GM18499 (cell line): ENCODE measurements around the gene GNG2.

ENCODE experiments used
- ATAC-seq: cut with Tn5 transposase; IDR thresholded peaks from one replicate; pipeline ENCODE4 v1.9.1; 2021; ENCODE audit warnings: moderate number of reproducible peaks; ENCODE audit not compliant: insufficient read depth, unreplicated experiment

GNG2 gene

GRCh38 chr14:51884086-51884927, 23.9 kb downstream of the GNG2 start:
- ATAC-seq = no peak

GRCh38 chr14:51889851-51890250, 29.4 kb downstream of the GNG2 start:
- ATAC-seq = no peak

GRCh38 chr14:51894250-51894649, 33.8 kb downstream of the GNG2 start:
- ATAC-seq = no peak

GRCh38 chr14:51895375-51895774, 35.0 kb downstream of the GNG2 start:
- ATAC-seq = no peak

GRCh38 chr14:51897791-51898355, 37.5 kb downstream of the GNG2 start:
- ATAC-seq = no peak

GRCh38 chr14:51901475-51902024, 41.1 kb downstream of the GNG2 start:
- no peak for ATAC-seq

GRCh38 chr14:51905656-51906121, 45.3 kb downstream of the GNG2 start:
- ATAC-seq = peak; percentile 83

GRCh38 chr14:51908086-51908485, 47.7 kb downstream of the GNG2 start:
- ATAC-seq = no peak

GRCh38 chr14:51912112-51912786, 51.8 kb downstream of the GNG2 start:
- ATAC-seq = no peak

- ATAC-seq = no peak
Measured at GRCh38 chr14:51914310-51914709, 53.9 kb downstream of the GNG2 start.

- no peak for ATAC-seq
Measured at GRCh38 chr14:51917193-51917592, 56.8 kb downstream of the GNG2 start.

- ATAC-seq = no peak
Measured at GRCh38 chr14:51921026-51921425, 60.6 kb downstream of the GNG2 start.

- ATAC-seq = no peak
Measured at GRCh38 chr14:51922624-51923023, 62.2 kb downstream of the GNG2 start.

GRCh38 chr14:51924600-51924999, 64.2 kb downstream of the GNG2 start:
- ATAC-seq = no peak

- no peak for ATAC-seq
Measured at GRCh38 chr14:51925980-51926379, 65.6 kb downstream of the GNG2 start.

- no peak for ATAC-seq
Measured at GRCh38 chr14:51926449-51926848, 66.0 kb downstream of the GNG2 start.

- ATAC-seq = no peak
Measured at GRCh38 chr14:51928568-51928967, 68.2 kb downstream of the GNG2 start.

- no peak for ATAC-seq
Measured at GRCh38 chr14:51929166-51929565, 68.8 kb downstream of the GNG2 start.

- ATAC-seq = no peak
Measured at GRCh38 chr14:51929910-51930682, 69.7 kb downstream of the GNG2 start.

GRCh38 chr14:51931308-51931707, 70.9 kb downstream of the GNG2 start:
- no peak for ATAC-seq
